NB4 (cell line): ENCODE data around the gene LCN6.

ENCODE experiments used
- DNase-seq: peaks from one replicate; pipeline ENCODE4 v3.0.0; 2010; ENCODE audit warnings: low read depth
- H3K4me3 ChIP-seq: one replicate; pipeline ENCODE4 v1.5.1; 2011; ENCODE audit warnings: mild to moderate bottlenecking, low read depth, low read length, moderate library complexity
- CTCF ChIP-seq: IDR thresholded peaks from one replicate; pipeline ENCODE4 v1.5.1; 2012; ENCODE audit warnings: low read depth, low read length
- MAX ChIP-seq: IDR thresholded peaks from 2 replicates; pipeline ENCODE4 v1.6.1; 2011; ENCODE audit warnings: low read depth, low read length
- MYC ChIP-seq: IDR thresholded peaks from 2 replicates; pipeline ENCODE4 v1.6.1; 2011; ENCODE audit warnings: low read depth, low read length
- POLR2A ChIP-seq: IDR thresholded peaks from 2 replicates; pipeline ENCODE4 v1.6.1; 2011; ENCODE audit warnings: mild to moderate bottlenecking; ENCODE audit not compliant: insufficient read length; ENCODE audit errors: extremely low read depth

Gene LCN6

DNA sequence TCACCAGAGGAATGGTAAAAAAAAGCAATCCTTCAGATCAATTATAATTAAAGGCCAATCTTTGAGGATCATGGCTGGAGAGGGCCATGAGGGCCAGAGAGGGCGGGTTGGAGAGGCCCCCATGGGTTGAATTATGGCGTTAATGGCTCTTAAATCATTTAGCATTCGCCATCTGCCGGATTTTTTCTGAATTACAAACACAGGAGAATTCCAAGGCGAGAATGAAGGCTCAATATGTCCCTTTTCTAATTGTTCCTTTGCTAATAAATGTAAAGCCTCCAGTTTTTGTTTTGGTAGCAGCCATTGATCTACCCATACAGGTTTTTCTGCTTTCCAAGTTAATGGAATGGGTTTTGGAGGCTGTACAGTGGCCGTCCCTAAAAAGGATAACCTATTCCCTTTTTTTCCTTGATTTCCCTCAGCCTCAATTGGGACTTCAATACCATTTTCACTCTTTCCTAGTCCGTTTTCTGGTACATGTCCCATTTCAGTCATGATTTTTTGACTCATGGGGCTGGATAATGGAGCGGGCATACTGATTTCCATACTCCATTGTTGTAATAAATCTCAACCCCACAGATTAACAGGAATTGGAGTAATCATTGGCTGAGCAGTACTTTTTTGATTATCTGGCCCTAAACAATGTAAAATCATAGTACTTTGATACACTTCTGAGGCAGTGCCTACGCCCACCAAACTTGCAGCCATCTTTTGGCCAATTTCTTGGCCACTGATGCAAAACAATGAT lies 36.1 kb upstream of the LCN6 start:
- peak; percentile 49 for DNase-seq
- TF ChIP-seq CTCF (no peak), MYC (no peak), MAX (no peak), POLR2A (no peak)
- no peak overlapping the region for H3K4me3 ChIP-seq

- TF ChIP-seq MAX (no peak), MYC (no peak), CTCF (no peak), POLR2A (no peak)
- DNase-seq: no peak
- H3K4me3 ChIP-seq: no peak overlapping the region
Observed at GRCh38 chr9:136782452-136782851, 34.1 kb upstream of the LCN6 start.

- no peak overlapping the region for H3K4me3 ChIP-seq
- DNase-seq: no peak
- TF ChIP-seq CTCF (peak; percentile 2), MAX (no peak)
Observed at GRCh38 chr9:136779808-136780207, 31.5 kb upstream of the LCN6 start.

DNA sequence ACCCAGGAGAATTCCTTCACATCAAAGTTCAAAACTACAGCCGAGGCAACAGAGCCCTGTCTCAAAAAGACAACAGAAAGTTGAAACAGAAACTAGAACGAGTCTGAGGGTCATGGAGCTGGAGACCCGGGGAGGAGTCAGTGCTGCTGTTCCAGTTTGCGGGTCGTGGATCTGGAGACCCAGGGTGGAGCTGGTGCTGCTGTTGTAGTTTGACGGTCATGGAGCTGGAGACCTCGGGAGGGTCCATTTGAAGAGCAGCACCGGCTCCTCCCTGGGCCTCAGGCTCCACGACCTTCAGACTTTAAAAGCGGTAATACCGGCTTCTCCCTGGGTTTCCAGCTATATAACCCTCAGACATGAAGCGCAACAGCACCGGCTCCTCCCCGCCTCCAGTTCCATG lies 29.0 kb upstream of the LCN6 start:
- no peak for DNase-seq
- H3K4me3 ChIP-seq: no peak overlapping the region
- TF ChIP-seq MAX: no peak
- no peak for TF ChIP-seq CTCF
- TF ChIP-seq MYC: no peak
- no peak for TF ChIP-seq POLR2A

DNA sequence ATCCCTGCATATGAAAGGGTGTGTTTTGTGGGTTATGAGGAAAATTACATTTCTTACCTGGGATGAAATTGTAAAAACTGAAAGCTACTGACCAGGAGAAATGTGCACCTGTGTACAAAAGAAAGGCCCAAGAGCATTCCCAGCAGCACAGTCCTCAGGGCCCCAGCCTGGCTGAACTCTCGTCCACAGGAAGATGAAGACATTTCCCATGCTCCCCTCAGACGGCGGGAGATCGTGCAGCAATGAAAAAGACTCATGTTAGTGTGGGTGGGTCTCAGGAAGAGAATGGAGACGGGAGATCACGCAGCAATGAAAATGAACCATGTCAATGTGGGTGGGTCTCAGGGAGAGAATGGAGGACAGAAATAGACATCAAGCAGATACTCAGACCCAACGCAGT lies 28.6 kb upstream of the LCN6 start:
- TF ChIP-seq MYC: no peak
- no peak for TF ChIP-seq POLR2A
- TF ChIP-seq CTCF: no peak
- TF ChIP-seq MAX: no peak
- DNase-seq: no peak
- H3K4me3 ChIP-seq: no peak overlapping the region

DNA sequence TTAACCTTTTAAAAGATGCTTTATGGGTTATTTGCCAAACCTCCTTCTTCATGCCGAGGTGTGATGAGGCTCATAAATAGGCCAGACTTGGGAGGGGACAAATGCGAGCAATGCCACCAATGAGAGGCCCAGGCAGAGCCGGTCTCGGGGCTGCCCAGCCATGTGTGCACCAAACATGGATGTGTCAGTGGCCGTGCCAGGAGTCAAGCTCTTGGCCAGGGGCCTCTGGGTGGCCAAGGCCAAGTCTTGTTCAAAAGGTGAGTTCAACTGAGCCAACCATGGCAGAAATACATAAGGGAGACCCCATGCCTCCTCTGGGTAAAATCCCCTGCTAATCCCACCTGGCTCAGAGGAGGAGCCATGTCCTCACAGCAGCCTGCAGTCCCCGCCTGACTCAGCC lies 26.9 kb upstream of the LCN6 start:
- TF ChIP-seq CTCF (no peak), POLR2A (no peak), MYC (no peak), MAX (no peak)
- no peak for DNase-seq
- H3K4me3 ChIP-seq: no peak overlapping the region
